K562 (cell line): ENCODE measurements around the gene SRMS. TPM values are rescaled to one million over a fixed set of nuclear protein-coding genes. Genes with fewer than 3 reads are reported as not detected.

ENCODE experiments used
- BACH1 ChIP-seq: fragments of 200-800 bp; sonication (Bioruptor generic); IDR thresholded peaks from 2 replicates; pipeline ENCODE4 v1.6.1; 2016; ENCODE audit warnings: missing genetic modification characterization, missing compliant biosample characterization
- CBX1 ChIP-seq: sonication (generic); IDR thresholded peaks from 2 replicates; pipeline ENCODE4 v1.6.1; 2016; ENCODE audit warnings: antibody characterized with exemption, low read depth, mild to moderate bottlenecking
- E2F3 ChIP-seq: fragments of 250-450 bp; sonication (Bioruptor Pico); IDR thresholded peaks from 2 replicates; pipeline ENCODE4 v1.4.0; 2020; ENCODE audit warnings: mild to moderate bottlenecking
- FOXM1 ChIP-seq, 2 experiments: fragments of 450-650 bp in 1 of 2; sonication (generic) in 1 of 2; formaldehyde crosslinking in 1 of 2; IDR thresholded peaks; 2 replicates each; pipeline versions ENCODE4 v1.6.1 to v1.9.0; 2017 to 2022; ENCODE audit warnings: low read depth in 2 of 2, mild to moderate bottlenecking in 2 of 2, missing genetic modification reagents in 1 of 2, moderate library complexity in 1 of 2
- MAFF ChIP-seq: IDR thresholded peaks from 2 replicates; pipeline ENCODE4 v1.6.1; 2012; ENCODE audit warnings: low read length, improper control_type of control experiment
- MYBL2 ChIP-seq, 2 experiments: fragments of 450-650 bp in 1 of 2; sonication (generic) in 1 of 2; formaldehyde crosslinking in 1 of 2; IDR thresholded peaks; 2 replicates each; pipeline versions ENCODE4 v1.6.1 to v1.8.1; 2017 to 2022; ENCODE audit warnings: borderline replicate concordance in 1 of 2, inconsistent platforms in 1 of 2, low read depth in 1 of 2, mild to moderate bottlenecking in 1 of 2, missing genetic modification reagents in 1 of 2, moderate library complexity in 1 of 2
- SRSF3 ChIP-seq: fragments of 200-400 bp; formaldehyde crosslinking; IDR thresholded peaks from 2 replicates; pipeline ENCODE4 v1.6.1; 2016; ENCODE audit warnings: mild to moderate bottlenecking, low read length, moderate library complexity; ENCODE audit not compliant: insufficient read depth
- ZFP36 ChIP-seq: fragments of 150-350 bp; IDR thresholded peaks from 2 replicates; pipeline ENCODE4 v1.6.1; 2018; ENCODE audit warnings: low read length, low read depth; ENCODE audit not compliant: partially characterized antibody
- ZNF133 ChIP-seq: fragments of 250-450 bp; sonication (Bioruptor Pico); IDR thresholded peaks from 2 replicates; pipeline ENCODE4 v1.4.0; 2020; ENCODE audit warnings: mild to moderate bottlenecking
- ZNF263 ChIP-seq: sonication (generic); formaldehyde crosslinking; IDR thresholded peaks from 2 replicates; pipeline ENCODE4 v1.8.0; 2022; ENCODE audit warnings: mild to moderate bottlenecking, missing genetic modification reagents, borderline replicate concordance
- ZNF507 ChIP-seq: conservative IDR thresholded peaks from 2 replicates; pipeline ENCODE4 v1.6.1; 2017; ENCODE audit warnings: missing genetic modification characterization, missing compliant biosample characterization
- polyA plus RNA-seq, 8 experiments: library from polyadenylated mRNA; depleted of rRNA in 4 of 8; stranded (reverse) in 5 of 8; unstranded in 3 of 8; fragments of >200 nt; fragmentation: Nextera tagmentation in 2 of 8; fragmentation: Illumina TruSeq in 1 of 8; extraction: Ambion mirVana in 2 of 8; extraction: Trizol in 1 of 8; gene quantifications; 2 replicates each; pipeline versions ENCODE4 v1.2.1 to v1.2.3, GENCODE V29; 2011 to 2014; ENCODE audit warnings: inconsistent platforms in 1 of 8, missing spikeins in 1 of 8
- total RNA-seq, 7 experiments: library from RNA; depleted of rRNA in 6 of 7; stranded (reverse); fragments of >200 nt in 6 of 7; fragmentation: Illumina TruSeq in 2 of 7; extraction: Trizol in 2 of 7; gene quantifications; 2 replicates each; pipeline versions ENCODE4 v1.2.1 to v1.2.3, GENCODE V29; 2011 to 2021; ENCODE audit warnings: low replicate concordance in 1 of 7
- TF ChIP-seq, protein P1 (sequence below): fragments of 250-450 bp; sonication (Bioruptor Pico); IDR thresholded peaks from 2 replicates; pipeline ENCODE4 v1.8.0; 2021; ENCODE audit warnings: moderate library complexity, mild to moderate bottlenecking, inconsistent platforms
- TF ChIP-seq, protein P2 (sequence below): fragments of 450-650 bp; IDR thresholded peaks from 2 replicates; pipeline ENCODE4 v1.6.1; 2017; ENCODE audit warnings: mild to moderate bottlenecking, moderate library complexity
- TF ChIP-seq, protein P3 (sequence below): fragments of 250-450 bp; sonication (Bioruptor Pico); IDR thresholded peaks from 2 replicates; pipeline ENCODE4 v1.5.0; 2021; ENCODE audit warnings: mild to moderate bottlenecking, borderline replicate concordance
- TF ChIP-seq, protein P4 (sequence below): fragments of 250-450 bp; sonication (Bioruptor Pico); IDR thresholded peaks from 2 replicates; pipeline ENCODE4 v1.4.0; 2020
- TF ChIP-seq, protein P5 (sequence below): sonication (generic); formaldehyde crosslinking; IDR thresholded peaks from 2 replicates; pipeline ENCODE4 v1.8.1; 2023; ENCODE audit warnings: mild to moderate bottlenecking, missing genetic modification reagents

SRMS gene
- total and polyA plus RNA-seq, 9 of the 15 experiments (the other 6 are each of a cell fraction or from before 2014, with no cell fraction given): 0.07 TPM; not detected in 8

DNA sequence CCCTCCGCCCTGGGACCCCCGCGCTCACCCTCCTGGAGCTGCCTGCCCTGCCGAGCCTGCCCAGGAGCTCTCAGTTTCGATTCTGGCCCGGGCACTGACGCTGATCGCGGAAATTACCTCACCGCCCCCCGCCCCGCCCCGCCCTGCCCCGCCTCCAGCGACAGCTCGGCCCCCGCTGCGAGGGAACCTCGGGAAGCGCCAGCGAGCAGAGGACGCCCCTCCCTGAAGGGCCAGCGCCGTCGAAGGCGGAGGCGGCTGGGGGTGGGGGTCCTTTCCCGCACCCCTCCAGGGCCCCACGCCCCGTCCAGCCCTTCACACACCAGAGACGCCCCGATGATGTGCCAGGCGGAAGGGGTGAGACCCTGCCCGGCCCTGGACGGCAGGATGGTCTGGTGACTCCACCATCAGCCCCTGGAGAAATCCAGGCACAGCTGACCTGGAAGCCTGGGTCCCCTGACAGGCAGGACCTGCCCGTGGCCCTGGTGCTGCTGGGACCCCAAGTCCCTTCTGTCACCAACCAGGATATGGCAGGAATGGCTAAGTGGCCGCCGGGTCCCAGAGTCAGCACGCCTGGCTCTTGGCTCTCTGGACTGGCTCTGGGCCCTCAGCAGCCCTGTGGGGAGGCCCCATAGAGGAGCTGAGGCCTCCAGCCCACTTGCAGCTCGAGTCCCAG is 26.7 kb upstream of the SRMS start, which contains the start of gene HELZ2 (continued):
- TF ChIP-seq, protein P1, sequence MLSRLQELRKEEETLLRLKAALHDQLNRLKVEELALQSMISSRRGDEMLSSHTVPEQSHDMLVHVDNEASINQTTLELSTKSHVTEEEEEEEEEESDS (CRISPR knock-in tag): no peak
- TF ChIP-seq, protein P2, sequence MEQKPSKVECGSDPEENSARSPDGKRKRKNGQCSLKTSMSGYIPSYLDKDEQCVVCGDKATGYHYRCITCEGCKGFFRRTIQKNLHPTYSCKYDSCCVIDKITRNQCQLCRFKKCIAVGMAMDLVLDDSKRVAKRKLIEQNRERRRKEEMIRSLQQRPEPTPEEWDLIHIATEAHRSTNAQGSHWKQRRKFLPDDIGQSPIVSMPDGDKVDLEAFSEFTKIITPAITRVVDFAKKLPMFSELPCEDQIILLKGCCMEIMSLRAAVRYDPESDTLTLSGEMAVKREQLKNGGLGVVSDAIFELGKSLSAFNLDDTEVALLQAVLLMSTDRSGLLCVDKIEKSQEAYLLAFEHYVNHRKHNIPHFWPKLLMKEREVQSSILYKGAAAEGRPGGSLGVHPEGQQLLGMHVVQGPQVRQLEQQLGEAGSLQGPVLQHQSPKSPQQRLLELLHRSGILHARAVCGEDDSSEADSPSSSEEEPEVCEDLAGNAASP: no peak
- no peak for TF ChIP-seq ZNF507
- no peak for TF ChIP-seq ZFP36
- TF ChIP-seq ZNF133: no peak
- no peak for TF ChIP-seq E2F3 (CRISPR knock-in tag)
- no peak for TF ChIP-seq SRSF3
- TF ChIP-seq FOXM1 (IDR thresholded peaks at IDR 0.05; ENCODE audit: low read depth): no peak
- no peak for TF ChIP-seq FOXM1 (CRISPR knock-in tag; IDR thresholded peaks at IDR 0.05; ENCODE audit: low read depth)
- no peak for TF ChIP-seq MAFF
- TF ChIP-seq ZNF263 (CRISPR knock-in tag): no peak
- TF ChIP-seq, protein P3, sequence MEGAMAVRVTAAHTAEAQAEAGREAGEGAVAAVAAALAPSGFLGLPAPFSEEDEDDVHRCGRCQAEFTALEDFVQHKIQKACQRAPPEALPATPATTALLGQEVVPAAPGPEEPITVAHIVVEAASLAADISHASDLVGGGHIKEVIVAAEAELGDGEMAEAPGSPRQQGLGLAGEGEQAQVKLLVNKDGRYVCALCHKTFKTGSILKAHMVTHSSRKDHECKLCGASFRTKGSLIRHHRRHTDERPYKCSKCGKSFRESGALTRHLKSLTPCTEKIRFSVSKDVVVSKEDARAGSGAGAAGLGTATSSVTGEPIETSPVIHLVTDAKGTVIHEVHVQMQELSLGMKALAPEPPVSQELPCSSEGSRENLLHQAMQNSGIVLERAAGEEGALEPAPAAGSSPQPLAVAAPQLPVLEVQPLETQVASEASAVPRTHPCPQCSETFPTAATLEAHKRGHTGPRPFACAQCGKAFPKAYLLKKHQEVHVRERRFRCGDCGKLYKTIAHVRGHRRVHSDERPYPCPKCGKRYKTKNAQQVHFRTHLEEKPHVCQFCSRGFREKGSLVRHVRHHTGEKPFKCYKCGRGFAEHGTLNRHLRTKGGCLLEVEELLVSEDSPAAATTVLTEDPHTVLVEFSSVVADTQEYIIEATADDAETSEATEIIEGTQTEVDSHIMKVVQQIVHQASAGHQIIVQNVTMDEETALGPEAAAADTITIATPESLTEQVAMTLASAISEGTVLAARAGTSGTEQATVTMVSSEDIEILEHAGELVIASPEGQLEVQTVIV (CRISPR knock-in tag): no peak
- TF ChIP-seq CBX1: no peak
- TF ChIP-seq, protein P4, sequence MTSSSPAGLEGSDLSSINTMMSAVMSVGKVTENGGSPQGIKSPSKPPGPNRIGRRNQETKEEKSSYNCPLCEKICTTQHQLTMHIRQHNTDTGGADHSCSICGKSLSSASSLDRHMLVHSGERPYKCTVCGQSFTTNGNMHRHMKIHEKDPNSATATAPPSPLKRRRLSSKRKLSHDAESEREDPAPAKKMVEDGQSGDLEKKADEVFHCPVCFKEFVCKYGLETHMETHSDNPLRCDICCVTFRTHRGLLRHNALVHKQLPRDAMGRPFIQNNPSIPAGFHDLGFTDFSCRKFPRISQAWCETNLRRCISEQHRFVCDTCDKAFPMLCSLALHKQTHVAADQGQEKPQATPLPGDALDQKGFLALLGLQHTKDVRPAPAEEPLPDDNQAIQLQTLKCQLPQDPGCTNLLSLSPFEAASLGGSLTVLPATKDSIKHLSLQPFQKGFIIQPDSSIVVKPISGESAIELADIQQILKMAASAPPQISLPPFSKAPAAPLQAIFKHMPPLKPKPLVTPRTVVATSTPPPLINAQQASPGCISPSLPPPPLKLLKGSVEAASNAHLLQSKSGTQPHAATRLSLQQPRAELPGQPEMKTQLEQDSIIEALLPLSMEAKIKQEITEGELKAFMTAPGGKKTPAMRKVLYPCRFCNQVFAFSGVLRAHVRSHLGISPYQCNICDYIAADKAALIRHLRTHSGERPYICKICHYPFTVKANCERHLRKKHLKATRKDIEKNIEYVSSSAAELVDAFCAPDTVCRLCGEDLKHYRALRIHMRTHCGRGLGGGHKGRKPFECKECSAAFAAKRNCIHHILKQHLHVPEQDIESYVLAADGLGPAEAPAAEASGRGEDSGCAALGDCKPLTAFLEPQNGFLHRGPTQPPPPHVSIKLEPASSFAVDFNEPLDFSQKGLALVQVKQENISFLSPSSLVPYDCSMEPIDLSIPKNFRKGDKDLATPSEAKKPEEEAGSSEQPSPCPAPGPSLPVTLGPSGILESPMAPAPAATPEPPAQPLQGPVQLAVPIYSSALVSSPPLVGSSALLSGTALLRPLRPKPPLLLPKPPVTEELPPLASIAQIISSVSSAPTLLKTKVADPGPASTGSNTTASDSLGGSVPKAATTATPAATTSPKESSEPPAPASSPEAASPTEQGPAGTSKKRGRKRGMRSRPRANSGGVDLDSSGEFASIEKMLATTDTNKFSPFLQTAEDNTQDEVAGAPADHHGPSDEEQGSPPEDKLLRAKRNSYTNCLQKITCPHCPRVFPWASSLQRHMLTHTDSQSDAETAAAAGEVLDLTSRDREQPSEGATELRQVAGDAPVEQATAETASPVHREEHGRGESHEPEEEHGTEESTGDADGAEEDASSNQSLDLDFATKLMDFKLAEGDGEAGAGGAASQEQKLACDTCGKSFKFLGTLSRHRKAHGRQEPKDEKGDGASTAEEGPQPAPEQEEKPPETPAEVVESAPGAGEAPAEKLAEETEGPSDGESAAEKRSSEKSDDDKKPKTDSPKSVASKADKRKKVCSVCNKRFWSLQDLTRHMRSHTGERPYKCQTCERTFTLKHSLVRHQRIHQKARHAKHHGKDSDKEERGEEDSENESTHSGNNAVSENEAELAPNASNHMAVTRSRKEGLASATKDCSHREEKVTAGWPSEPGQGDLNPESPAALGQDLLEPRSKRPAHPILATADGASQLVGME (CRISPR knock-in tag): 0 out of 2 replicates have a peak, but pooled peaks have one; percentile 24
- no peak for TF ChIP-seq BACH1 (tag)
- no peak for TF ChIP-seq MYBL2 (IDR thresholded peaks at IDR 0.05; ENCODE audit: low read depth)
- no peak for TF ChIP-seq MYBL2 (CRISPR knock-in tag; IDR thresholded peaks at IDR 0.05; ENCODE audit: borderline replicate concordance)
- TF ChIP-seq, protein P5, sequence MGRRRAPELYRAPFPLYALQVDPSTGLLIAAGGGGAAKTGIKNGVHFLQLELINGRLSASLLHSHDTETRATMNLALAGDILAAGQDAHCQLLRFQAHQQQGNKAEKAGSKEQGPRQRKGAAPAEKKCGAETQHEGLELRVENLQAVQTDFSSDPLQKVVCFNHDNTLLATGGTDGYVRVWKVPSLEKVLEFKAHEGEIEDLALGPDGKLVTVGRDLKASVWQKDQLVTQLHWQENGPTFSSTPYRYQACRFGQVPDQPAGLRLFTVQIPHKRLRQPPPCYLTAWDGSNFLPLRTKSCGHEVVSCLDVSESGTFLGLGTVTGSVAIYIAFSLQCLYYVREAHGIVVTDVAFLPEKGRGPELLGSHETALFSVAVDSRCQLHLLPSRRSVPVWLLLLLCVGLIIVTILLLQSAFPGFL: no peak
